Measurements from ENCODE around the gene TMEM91.

- no peak for TF ChIP-seq ETS1 (IDR thresholded peaks at IDR 0.05)
- TF ChIP-seq POLR2AphosphoS5 (IDR thresholded peaks at IDR 0.05; ENCODE audit: low read depth) = no peak
- TF ChIP-seq CTCF (conservative IDR thresholded peaks at IDR 0.05; ENCODE audit: low read depth in 2 of 2) = peak in 1 of 2 experiments; percentile 16; a peak in 1 of 4 replicates
- no peak for TF ChIP-seq EZH2phosphoT487 (IDR thresholded peaks at IDR 0.05; ENCODE audit: unreplicated experiment)
- no peak for TF ChIP-seq ZNF331 (CRISPR knock-in tag; IDR thresholded peaks at IDR 0.05; ENCODE audit: low read depth)
- TF ChIP-seq EZH2 (IDR thresholded peaks at IDR 0.05; ENCODE audit: low read depth, unreplicated experiment) = no peak
- TF ChIP-seq CREB1 (CRISPR knock-in tag; IDR thresholded peaks at IDR 0.05; ENCODE audit: low read depth) = no peak
- no peak for TF ChIP-seq REST (IDR thresholded peaks at IDR 0.05; ENCODE audit: unreplicated experiment)
- TF ChIP-seq ZNF462 (CRISPR knock-in tag; IDR thresholded peaks at IDR 0.05) = no peak
- no peak for TF ChIP-seq JUNB (IDR thresholded peaks at IDR 0.05; ENCODE audit: unreplicated experiment)
- TF ChIP-seq ZNF114 (CRISPR knock-in tag; IDR thresholded peaks at IDR 0.05) = no peak
- TF ChIP-seq STAT1 (IDR thresholded peaks at IDR 0.05; ENCODE audit: unreplicated experiment) = no peak
These were observed 48.2 kb downstream of the TMEM91 start for GRCh38 chr19:41424335-41425173.

Data from GM23338 (cell line).